Activated naive CD4-positive, alpha-beta T cell treated with Interleukin-2 at 50 U/mL for 16 hours (primary cell): Measurements from ENCODE around the gene ARHGAP33.
"Not testable (repeated sequence)": the region's sequence is repeated elsewhere in the genome, so short reads cannot be mapped to it uniquely, and the experiment has no call there.

Experiments used
- DNase-seq: peaks from one replicate; pipeline ENCODE4 v3.0.0-alpha.2; 2020

The ARHGAP33 gene

GRCh38 chr19:35755550-35756376 is 19.6 kb upstream of the ARHGAP33 start:
- DNase-seq: peak; percentile 68

GRCh38 chr19:35756377-35757230 is 18.8 kb upstream of the ARHGAP33 start, which contains the start of gene HSPB6:
Gene HSPB6, minus strand, starts transcription at chr19:35757029. Its CDS starts 21 bp downstream, at chr19:35757008.
- DNase-seq: no peak

- DNase-seq: peak; percentile 19
Measured at GRCh38 chr19:35757231-35757748, 18.1 kb upstream of the ARHGAP33 start.

- peak; percentile 99 for DNase-seq
Measured at GRCh38 chr19:35757749-35758608, 17.4 kb upstream of the ARHGAP33 start, which contains the start of gene PROSER3. Gene PROSER3, plus strand, starts transcription at chr19:35758176. Its CDS starts 40 bp downstream, at chr19:35758216.

- DNase-seq: no peak
Measured at GRCh38 chr19:35759697-35760096, 15.7 kb upstream of the ARHGAP33 start.

- no peak for DNase-seq
Measured at GRCh38 chr19:35760711-35761349, 14.5 kb upstream of the ARHGAP33 start.

GRCh38 chr19:35764432-35765315 is 10.7 kb upstream of the ARHGAP33 start:
- DNase-seq: no peak

GRCh38 chr19:35766571-35767104 is 8.7 kb upstream of the ARHGAP33 start:
- DNase-seq: no peak

- DNase-seq: no peak
Measured at GRCh38 chr19:35767288-35768081, 7.9 kb upstream of the ARHGAP33 start.

- no peak for DNase-seq
Measured at GRCh38 chr19:35768082-35768421, 7.3 kb upstream of the ARHGAP33 start.

- DNase-seq: not testable (repeated sequence)
Measured at GRCh38 chr19:35772362-35772761, 3.0 kb upstream of the ARHGAP33 start.

GRCh38 chr19:35773020-35773806 is 2.2 kb upstream of the ARHGAP33 start:
- DNase-seq: no peak

- no peak for DNase-seq
Measured at GRCh38 chr19:35774274-35775045, 904 bp upstream of the ARHGAP33 start.

GRCh38 chr19:35775046-35775297 is 392 bp upstream of the ARHGAP33 start:
- no peak for DNase-seq

- no peak for DNase-seq
Measured at GRCh38 chr19:35776102-35776788, 881 bp downstream of the ARHGAP33 start.

- no peak for DNase-seq
Measured at GRCh38 chr19:35777086-35777841, 1.9 kb downstream of the ARHGAP33 start.

GRCh38 chr19:35777961-35778360 is 2.6 kb downstream of the ARHGAP33 start:
- DNase-seq: no peak
